Inflammatory macrophage treated with lipopolysaccharide for 1 hour (primary cell): ENCODE measurements around the gene NOTUM.
"Not testable (repeated sequence)": the region's sequence is repeated elsewhere in the genome, so short reads cannot be mapped to it uniquely, and the experiment has no call there.

Experiments
- DNase-seq, 2 donors: peaks; one replicate each; pipeline ENCODE4 v3.0.0-alpha.2; 2020 to 2022

The NOTUM gene

GRCh38 chr17:81956607-81957589 is 4.1 kb downstream of the NOTUM start:
- no peak for DNase-seq

- DNase-seq = no peak
Measured at GRCh38 chr17:81955756-81956544, 5.0 kb downstream of the NOTUM start.

- no peak for DNase-seq
Measured at GRCh38 chr17:81955058-81955681, 5.8 kb downstream of the NOTUM start.

GRCh38 chr17:81954131-81955057 is 6.6 kb downstream of the NOTUM start:
- no peak for DNase-seq

GRCh38 chr17:81953443-81953842 is 7.5 kb downstream of the NOTUM start:
- DNase-seq = not testable (repeated sequence)

GRCh38 chr17:81952792-81953228 is 8.2 kb downstream of the NOTUM start:
- no peak for DNase-seq

- no peak for DNase-seq
Measured at GRCh38 chr17:81951785-81952684, 9.0 kb downstream of the NOTUM start.

GRCh38 chr17:81950501-81950900 is 10.5 kb downstream of the NOTUM start:
- no peak for DNase-seq

- DNase-seq = no peak
Measured at GRCh38 chr17:81948635-81949378, 12.2 kb downstream of the NOTUM start.

- DNase-seq = no peak
Measured at GRCh38 chr17:81947189-81947588, 13.8 kb downstream of the NOTUM start, which contains the start of gene MYADML2. TSS of gene MYADML2 (minus strand) at chr17:81947233. CDS start at chr17:81941741, 5,492 bp downstream.

- no peak for DNase-seq
Measured at GRCh38 chr17:81944858-81945257, 16.1 kb downstream of the NOTUM start.

GRCh38 chr17:81942167-81942553 is 18.8 kb downstream of the NOTUM start:
- no peak for DNase-seq

GRCh38 chr17:81941484-81942166 is 19.4 kb downstream of the NOTUM start:
- DNase-seq = no peak

GRCh38 chr17:81940538-81941483 is 20.2 kb downstream of the NOTUM start:
- DNase-seq = no peak

- no peak for DNase-seq
Measured at GRCh38 chr17:81939881-81940385, 21.1 kb downstream of the NOTUM start.

GRCh38 chr17:81939218-81939617 is 21.8 kb downstream of the NOTUM start:
- no peak for DNase-seq

GRCh38 chr17:81935709-81936084 is 25.3 kb downstream of the NOTUM start:
- no peak for DNase-seq
